Progenitor cell of endocrine pancreas (in vitro differentiated cells): ENCODE results near the gene FBXW2. TPM values are rescaled to one million over a fixed set of nuclear protein-coding genes. Genes with fewer than 3 reads are reported as not detected.
"Not testable (repeated sequence)": the region's sequence is repeated elsewhere in the genome, so short reads cannot be mapped to it uniquely, and the experiment has no call there.

Experiments used
- DNase-seq: peaks from one replicate; pipeline ENCODE4 v3.0.0; 2021; ENCODE audit warnings: low spot score; ENCODE audit not compliant: unreplicated experiment
- H3K27ac Mint-ChIP-seq: 2 replicates; pipeline ENCODE4 v1.8.0; 2021; ENCODE audit warnings: mild to moderate bottlenecking, moderate library complexity, mixed read lengths
- H3K27me3 Mint-ChIP-seq: 2 replicates; pipeline ENCODE4 v1.8.0; 2021; ENCODE audit warnings: mixed read lengths
- H3K36me3 Mint-ChIP-seq: 2 replicates; pipeline ENCODE4 v1.8.0; 2022; ENCODE audit warnings: mixed read lengths; ENCODE audit not compliant: insufficient read depth
- H3K4me1 Mint-ChIP-seq: 2 replicates; pipeline ENCODE4 v1.8.0; 2021; ENCODE audit warnings: low read depth, mixed read lengths
- H3K4me3 Mint-ChIP-seq: 2 replicates; pipeline ENCODE4 v1.8.0; 2021; ENCODE audit warnings: low read depth, mild to moderate bottlenecking, moderate library complexity, mixed read lengths
- H3K9me3 Mint-ChIP-seq: 2 replicates; pipeline ENCODE4 v1.8.0; 2021; ENCODE audit warnings: low read depth, mixed read lengths
- total RNA-seq: library from RNA; stranded (reverse); gene quantifications from 2 replicates; pipeline ENCODE4 v1.2.1, GENCODE V29; 2021
- TF ChIP-seq, protein P1 (sequence below): fragments of 200-600 bp; sonication (generic); IDR thresholded peaks from one replicate; pipeline ENCODE4 v1.5.0; 2021; ENCODE audit warnings: antibody characterized with exemption, mild to moderate bottlenecking; ENCODE audit not compliant: unreplicated experiment

Gene FBXW2
- total RNA-seq, 1 donor from 2014 or later: 66.0 TPM

DNA sequence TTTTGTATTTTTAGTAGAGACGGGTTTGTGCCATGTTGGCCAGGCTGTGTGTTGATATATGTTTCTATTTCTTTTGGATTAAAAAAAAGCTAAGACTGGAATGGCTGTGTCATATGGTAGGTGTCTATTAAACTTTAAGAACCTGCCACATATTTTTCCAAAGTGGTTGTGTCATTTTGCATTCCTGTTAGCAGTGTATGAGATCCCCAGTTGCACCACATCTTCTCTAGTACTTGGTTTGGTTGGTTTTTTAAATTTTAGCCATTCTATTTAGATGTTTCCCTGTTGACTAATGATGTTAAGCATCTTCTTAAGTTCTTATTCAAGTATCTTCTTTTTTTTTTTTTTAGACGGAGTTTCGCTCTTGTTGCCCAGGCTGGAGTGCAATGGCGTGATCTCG lies 42.8 kb downstream of the FBXW2 start:
- TF ChIP-seq, protein P1, sequence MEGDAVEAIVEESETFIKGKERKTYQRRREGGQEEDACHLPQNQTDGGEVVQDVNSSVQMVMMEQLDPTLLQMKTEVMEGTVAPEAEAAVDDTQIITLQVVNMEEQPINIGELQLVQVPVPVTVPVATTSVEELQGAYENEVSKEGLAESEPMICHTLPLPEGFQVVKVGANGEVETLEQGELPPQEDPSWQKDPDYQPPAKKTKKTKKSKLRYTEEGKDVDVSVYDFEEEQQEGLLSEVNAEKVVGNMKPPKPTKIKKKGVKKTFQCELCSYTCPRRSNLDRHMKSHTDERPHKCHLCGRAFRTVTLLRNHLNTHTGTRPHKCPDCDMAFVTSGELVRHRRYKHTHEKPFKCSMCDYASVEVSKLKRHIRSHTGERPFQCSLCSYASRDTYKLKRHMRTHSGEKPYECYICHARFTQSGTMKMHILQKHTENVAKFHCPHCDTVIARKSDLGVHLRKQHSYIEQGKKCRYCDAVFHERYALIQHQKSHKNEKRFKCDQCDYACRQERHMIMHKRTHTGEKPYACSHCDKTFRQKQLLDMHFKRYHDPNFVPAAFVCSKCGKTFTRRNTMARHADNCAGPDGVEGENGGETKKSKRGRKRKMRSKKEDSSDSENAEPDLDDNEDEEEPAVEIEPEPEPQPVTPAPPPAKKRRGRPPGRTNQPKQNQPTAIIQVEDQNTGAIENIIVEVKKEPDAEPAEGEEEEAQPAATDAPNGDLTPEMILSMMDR: no peak
- Mint-ChIP-seq H3K9me3 (peaks cover 3% of the 10 kb centered on the region), H3K4me3 (no peak overlapping the region), H3K36me3 (peaks cover 2% of the 10 kb centered on the region), H3K4me1 (no peaks in the 10 kb centered on the region), H3K27me3 (no peaks in the 10 kb centered on the region), H3K27ac (no peak overlapping the region)
- no peak for DNase-seq

DNA sequence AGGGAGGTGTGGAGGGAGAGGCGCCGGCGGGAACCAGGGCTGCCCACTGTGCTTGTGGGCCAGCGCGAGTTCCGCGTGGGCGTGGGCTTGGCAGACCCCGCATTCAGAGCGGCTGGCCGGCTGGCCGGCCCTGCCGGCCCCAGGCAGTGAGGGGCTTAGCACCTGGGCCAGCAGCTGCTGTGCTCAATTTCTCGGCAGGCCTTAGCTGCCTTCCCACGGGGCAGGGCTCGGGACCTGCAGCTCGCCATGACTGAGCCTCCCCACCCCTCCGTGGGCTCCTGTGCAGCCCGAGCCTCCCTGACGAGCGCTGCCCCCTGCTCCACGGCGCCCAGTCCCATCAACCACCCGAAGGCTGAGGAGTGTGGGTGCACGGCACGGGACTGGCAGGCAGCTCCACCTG lies 46.9 kb downstream of the FBXW2 start:
- not testable (repeated sequence) for H3K27ac Mint-ChIP-seq, DNase-seq, H3K27me3 Mint-ChIP-seq, H3K4me3 Mint-ChIP-seq, H3K4me1 Mint-ChIP-seq, H3K9me3 Mint-ChIP-seq, H3K36me3 Mint-ChIP-seq

DNA sequence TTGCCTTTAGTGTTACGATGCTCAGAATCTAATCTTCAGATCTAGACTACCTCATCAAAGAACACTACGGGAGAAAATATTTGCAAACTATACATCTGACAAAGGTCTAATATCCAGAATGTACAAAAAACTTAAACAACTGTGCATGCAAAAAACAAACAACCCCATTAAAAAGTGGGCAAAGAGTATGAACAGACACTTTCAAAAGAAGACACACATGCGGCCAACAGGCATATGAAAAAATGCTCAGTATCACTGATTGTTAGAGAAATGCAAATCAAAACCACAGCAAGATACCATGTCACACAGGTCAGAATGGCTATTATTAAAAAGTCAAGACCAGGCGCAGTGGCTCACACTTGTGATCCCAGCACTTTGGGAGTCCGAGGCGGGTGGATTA lies 47.9 kb downstream of the FBXW2 start:
- no peak for DNase-seq
- peaks cover 3% of the 10 kb centered on the region for H3K36me3 Mint-ChIP-seq
- H3K9me3 Mint-ChIP-seq: peaks cover 3% of the 10 kb centered on the region
- TF ChIP-seq, protein P1: no peak
- no peak overlapping the region for H3K4me3 Mint-ChIP-seq
- no peak overlapping the region for H3K27ac Mint-ChIP-seq
- no peaks in the 10 kb centered on the region for H3K27me3 Mint-ChIP-seq
- H3K4me1 Mint-ChIP-seq: no peaks in the 10 kb centered on the region

DNA sequence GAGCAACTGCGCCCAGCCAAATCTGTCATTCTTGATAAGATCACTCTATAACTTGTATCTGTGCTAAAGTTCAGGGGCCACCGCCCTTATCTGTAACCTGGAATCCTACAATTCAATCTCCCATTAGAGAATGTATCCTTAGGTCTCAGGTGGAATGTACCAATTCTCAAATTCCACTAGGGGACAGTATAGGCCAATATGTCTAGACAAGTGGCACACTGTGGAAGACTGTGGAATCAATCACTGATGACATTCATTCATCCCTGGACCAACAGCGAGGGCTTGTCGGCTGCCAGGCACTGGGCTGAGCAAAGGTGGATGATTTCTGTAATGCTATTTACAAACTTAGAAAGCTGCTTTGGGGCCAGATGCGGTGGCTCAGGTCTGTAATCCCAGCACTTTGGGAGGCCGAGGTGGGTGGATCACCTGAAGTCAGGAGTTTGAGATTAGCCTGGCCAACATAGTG lies 50.2 kb downstream of the FBXW2 start:
- H3K27me3 Mint-ChIP-seq: no peaks in the 10 kb centered on the region
- TF ChIP-seq, protein P1: peak; percentile 57
- DNase-seq: no peak
- peaks cover 3% of the 10 kb centered on the region for H3K9me3 Mint-ChIP-seq
- no peak overlapping the region for H3K4me3 Mint-ChIP-seq
- H3K4me1 Mint-ChIP-seq: no peaks in the 10 kb centered on the region
- no peak overlapping the region for H3K27ac Mint-ChIP-seq
- peaks cover 3% of the 10 kb centered on the region for H3K36me3 Mint-ChIP-seq

DNA sequence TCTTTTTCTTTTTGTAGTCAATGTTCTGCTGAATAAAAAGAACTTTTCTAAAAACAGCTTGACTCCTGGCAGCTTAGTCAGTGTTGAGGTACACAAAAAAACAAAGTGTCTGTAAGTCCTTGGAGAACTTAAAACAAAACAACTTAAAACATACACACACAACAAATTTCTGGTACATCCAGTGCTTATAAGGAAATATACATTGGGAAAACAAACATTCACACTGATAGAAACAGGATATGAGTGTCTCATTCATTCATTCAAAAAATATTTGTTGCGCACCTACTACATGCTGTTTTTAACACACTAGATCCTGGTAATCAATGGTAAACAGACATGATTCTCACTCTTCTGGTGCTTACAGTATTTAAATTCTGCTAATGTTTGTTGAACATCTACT lies 51.5 kb downstream of the FBXW2 start:
- no peaks in the 10 kb centered on the region for H3K9me3 Mint-ChIP-seq
- no peaks in the 10 kb centered on the region for H3K4me1 Mint-ChIP-seq
- no peak for DNase-seq
- TF ChIP-seq, protein P1: no peak
- no peak overlapping the region for H3K27ac Mint-ChIP-seq
- no peak overlapping the region for H3K4me3 Mint-ChIP-seq
- H3K36me3 Mint-ChIP-seq: peaks cover 1% of the 10 kb centered on the region
- no peaks in the 10 kb centered on the region for H3K27me3 Mint-ChIP-seq

DNA sequence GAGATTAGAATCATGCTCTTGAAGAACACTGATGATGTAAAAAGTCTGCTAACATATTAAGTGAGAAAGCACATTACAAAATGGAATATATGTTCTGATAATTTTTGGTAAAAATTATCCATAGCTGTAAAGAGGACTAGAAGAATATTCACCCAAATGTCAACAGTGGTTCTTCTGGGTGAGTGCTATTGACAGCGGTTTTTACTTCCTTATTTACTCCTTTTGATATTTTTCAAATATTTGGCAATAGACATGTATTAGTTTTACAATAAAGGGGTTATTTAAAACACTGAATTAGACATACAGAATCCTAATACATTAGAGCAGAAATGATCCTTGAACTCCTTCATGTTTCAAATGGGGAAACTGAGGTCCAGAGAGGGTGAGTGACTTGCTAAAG lies 52.0 kb downstream of the FBXW2 start:
- Mint-ChIP-seq H3K9me3 (no peaks in the 10 kb centered on the region), H3K4me1 (no peaks in the 10 kb centered on the region), H3K27me3 (no peaks in the 10 kb centered on the region), H3K36me3 (peaks cover 1% of the 10 kb centered on the region), H3K4me3 (no peak overlapping the region), H3K27ac (no peak overlapping the region)
- TF ChIP-seq, protein P1: no peak
- no peak for DNase-seq
